Brain microvascular endothelial cell (primary cell): ENCODE data around the gene TKTL1.

Experiments
- DNase-seq: peaks from one replicate; pipeline ENCODE4 v3.0.0-alpha.2; 2020
- H3K27ac ChIP-seq: fragments of 250-450 bp; sonication (Bioruptor Pico); 2 replicates; pipeline ENCODE4 v1.5.1; 2020; ENCODE audit warnings: mild to moderate bottlenecking, moderate library complexity
- H3K27me3 ChIP-seq: fragments of 250-450 bp; sonication (Bioruptor Pico); replicated peaks from 2 replicates; pipeline ENCODE4 v1.5.1; 2020; ENCODE audit warnings: mild to moderate bottlenecking
- H3K36me3 ChIP-seq: fragments of 250-450 bp; sonication (Bioruptor Pico); replicated peaks from 2 replicates; pipeline ENCODE4 v1.5.1; 2020; ENCODE audit warnings: mild to moderate bottlenecking
- H3K4me3 ChIP-seq: 2 replicates; pipeline ENCODE4 v1.5.1; 2011; ENCODE audit warnings: low read depth, mild to moderate bottlenecking, control low read depth, low read length, moderate library complexity
- in situ Hi-C: cut with HindIII; loops from 2 replicates; pipeline ENCODE4 v1.10.0; 2017; ENCODE audit warnings: low sequenced_read_pairs, low pct_ligation_motif_present
- TF ChIP-seq, protein P1 (sequence below): IDR thresholded peaks from 2 replicates; pipeline ENCODE4 v1.5.1; 2011; ENCODE audit warnings: low read depth, mild to moderate bottlenecking, moderate library complexity, low read length, control low read depth, inconsistent platforms; ENCODE audit errors: missing control alignments

TKTL1 gene

DNA sequence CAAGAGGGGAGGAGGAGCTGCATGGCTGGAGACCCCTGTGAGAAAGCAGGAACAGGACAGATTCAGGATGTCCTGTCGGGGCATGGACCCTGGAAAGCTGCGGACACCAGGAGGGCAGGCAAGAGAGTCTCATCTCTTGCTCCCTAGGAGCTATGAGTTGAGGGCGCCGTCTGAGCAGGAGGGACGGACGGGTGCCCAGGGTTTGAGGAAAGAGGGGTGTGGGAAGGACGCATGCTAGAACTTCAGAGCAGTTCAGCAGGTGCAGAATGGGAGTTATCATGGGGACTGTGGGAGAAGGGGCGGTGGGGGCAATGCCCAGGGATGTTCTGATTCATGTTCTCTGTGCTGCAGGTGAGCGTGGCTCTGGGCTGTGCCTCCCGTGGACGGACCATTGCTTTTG lies 24.8 kb downstream of the TKTL1 start:
- H3K27ac ChIP-seq, result no peak overlapping the region
- H3K36me3 ChIP-seq, result no peaks in the 10 kb centered on the region
- peaks cover 7% of the 10 kb centered on the region for H3K27me3 ChIP-seq
- in situ Hi-C loops, result no loop called here
- DNase-seq, result no peak
- TF ChIP-seq, protein P1, sequence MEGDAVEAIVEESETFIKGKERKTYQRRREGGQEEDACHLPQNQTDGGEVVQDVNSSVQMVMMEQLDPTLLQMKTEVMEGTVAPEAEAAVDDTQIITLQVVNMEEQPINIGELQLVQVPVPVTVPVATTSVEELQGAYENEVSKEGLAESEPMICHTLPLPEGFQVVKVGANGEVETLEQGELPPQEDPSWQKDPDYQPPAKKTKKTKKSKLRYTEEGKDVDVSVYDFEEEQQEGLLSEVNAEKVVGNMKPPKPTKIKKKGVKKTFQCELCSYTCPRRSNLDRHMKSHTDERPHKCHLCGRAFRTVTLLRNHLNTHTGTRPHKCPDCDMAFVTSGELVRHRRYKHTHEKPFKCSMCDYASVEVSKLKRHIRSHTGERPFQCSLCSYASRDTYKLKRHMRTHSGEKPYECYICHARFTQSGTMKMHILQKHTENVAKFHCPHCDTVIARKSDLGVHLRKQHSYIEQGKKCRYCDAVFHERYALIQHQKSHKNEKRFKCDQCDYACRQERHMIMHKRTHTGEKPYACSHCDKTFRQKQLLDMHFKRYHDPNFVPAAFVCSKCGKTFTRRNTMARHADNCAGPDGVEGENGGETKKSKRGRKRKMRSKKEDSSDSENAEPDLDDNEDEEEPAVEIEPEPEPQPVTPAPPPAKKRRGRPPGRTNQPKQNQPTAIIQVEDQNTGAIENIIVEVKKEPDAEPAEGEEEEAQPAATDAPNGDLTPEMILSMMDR, result no peak
- no peak overlapping the region for H3K4me3 ChIP-seq

DNA sequence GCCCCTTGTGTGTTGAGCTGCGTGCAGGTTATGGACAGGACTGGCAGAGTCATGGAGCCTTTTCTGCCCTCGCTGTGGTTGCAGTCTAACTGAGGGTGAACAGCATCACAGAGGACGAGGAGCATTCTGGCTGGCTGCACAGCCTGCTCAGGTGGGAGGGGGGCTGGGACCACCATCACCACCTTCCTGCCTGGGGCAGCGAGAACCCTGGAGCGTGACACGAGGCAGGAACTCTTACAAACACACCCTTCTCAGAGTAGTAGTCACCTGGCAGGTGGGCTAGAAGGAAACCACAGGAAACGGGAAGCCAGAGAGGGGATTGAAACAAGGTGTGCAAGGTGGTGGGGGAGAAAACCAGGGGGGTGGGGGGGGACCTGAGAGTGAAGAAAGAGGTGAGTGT lies 25.6 kb downstream of the TKTL1 start:
- no peak overlapping the region for H3K27ac ChIP-seq
- in situ Hi-C loops, result no loop called here
- no peak for DNase-seq
- no peak overlapping the region for H3K4me3 ChIP-seq
- H3K36me3 ChIP-seq, result no peaks in the 10 kb centered on the region
- peaks cover 7% of the 10 kb centered on the region for H3K27me3 ChIP-seq
- TF ChIP-seq, protein P1, result no peak

DNA sequence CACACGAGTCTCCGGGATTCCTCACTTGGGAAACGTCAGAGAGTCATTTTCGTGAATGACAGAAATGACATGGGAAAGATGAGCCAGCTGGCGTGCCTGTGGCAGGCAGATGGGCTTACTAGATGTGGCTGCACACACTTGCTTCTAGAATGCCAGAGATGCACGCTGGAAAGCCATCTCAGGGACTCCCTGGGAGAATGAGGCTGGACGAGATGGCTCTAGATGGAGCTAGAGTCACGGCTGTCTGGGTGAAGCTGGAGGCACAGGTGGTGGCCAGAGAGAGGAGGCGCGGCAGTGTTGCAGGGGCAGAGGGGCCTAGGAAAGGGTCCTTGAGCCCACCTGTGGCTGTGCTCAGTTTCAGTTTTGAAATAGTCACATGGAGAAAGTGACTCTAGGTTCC lies 26.0 kb downstream of the TKTL1 start:
- TF ChIP-seq, protein P1, result no peak
- Histone ChIP-seq H3K27ac (no peak overlapping the region), H3K4me3 (no peak overlapping the region), H3K36me3 (no peaks in the 10 kb centered on the region), H3K27me3 (peaks cover 7% of the 10 kb centered on the region)
- in situ Hi-C loops, result no loop called here
- no peak for DNase-seq

DNA sequence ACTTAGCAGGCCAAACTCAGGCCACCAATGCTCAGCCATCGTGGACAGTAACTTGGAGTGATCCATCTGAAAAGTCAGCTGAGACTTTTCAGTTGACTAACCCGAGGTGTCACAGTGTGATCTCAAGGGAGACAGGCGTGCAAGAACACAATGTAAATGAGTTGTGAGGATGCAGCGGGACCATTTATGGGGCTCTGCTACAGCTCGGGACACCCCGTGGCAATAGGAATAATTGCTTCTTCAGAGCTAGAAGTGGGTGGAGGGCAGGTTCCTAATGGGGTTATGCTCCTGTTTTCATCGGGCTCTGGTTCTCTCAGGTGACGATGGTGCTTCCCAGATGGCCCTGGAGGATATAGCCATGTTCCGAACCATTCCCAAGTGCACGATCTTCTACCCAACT lies 27.3 kb downstream of the TKTL1 start:
- TF ChIP-seq, protein P1, result no peak
- no peak for DNase-seq
- Histone ChIP-seq H3K36me3 (no peaks in the 10 kb centered on the region), H3K4me3 (no peak overlapping the region), H3K27me3 (peaks cover 7% of the 10 kb centered on the region), H3K27ac (no peak overlapping the region)
- in situ Hi-C loops, result no loop called here

DNA sequence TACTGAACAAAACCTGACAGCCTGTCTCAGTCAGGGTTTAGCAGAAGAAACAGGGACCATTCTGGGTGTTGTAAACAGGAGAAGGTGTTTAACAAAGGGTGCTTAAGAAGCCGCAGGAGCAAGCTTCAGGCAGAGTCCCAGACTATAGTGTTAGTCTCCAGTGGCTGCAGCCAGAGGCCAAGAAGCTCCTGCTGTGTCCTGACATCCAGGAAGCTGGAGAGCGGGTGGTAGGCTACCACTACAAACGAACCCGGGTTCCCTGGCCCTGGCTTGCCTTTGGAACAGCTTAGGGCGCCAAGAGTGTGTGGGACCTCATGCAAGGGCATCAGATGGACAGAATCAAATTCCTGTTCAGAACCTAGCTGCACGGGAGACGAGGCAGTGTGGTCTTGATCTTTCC lies 27.9 kb downstream of the TKTL1 start:
- Histone ChIP-seq H3K27me3 (peaks cover 7% of the 10 kb centered on the region), H3K36me3 (no peaks in the 10 kb centered on the region), H3K27ac (no peak overlapping the region), H3K4me3 (no peak overlapping the region)
- no peak for DNase-seq
- in situ Hi-C loops, result no loop called here
- TF ChIP-seq, protein P1, result no peak

DNA sequence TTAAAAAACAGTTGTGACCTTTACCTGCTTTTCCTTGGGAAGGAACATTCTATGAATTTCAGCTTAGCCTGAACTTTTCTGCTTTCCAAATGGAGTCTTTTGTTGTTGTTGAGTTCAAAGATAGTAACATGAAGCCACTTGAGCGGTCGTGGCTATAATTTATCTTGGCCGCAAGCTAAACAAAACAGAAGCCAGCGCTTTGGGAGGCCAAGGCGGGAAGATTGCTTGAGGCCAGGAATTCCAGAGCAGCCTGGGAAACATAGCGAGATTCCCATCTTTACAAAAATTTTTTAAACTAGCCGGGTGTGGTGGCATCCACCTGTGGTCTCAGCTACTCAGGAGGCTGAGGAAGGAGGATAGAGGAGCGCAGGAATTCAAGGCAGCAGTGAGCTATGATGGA lies 29.9 kb downstream of the TKTL1 start:
- H3K27ac ChIP-seq, result no peak overlapping the region
- no peak overlapping the region for H3K4me3 ChIP-seq
- in situ Hi-C loops, result no loop called here
- peak; percentile 34 for DNase-seq
- H3K27me3 ChIP-seq, result peaks cover 7% of the 10 kb centered on the region
- TF ChIP-seq, protein P1, result no peak
- no peaks in the 10 kb centered on the region for H3K36me3 ChIP-seq
